NCI-H748 treated with DMSO at 0.1 percent for 48 hours (cell line): ENCODE measurements around the gene MCFD2.

Experiments used
- DNase-seq: peaks from one replicate; lab custom pipeline; 2025; lab: John Stamatoyannopoulos, UW

The MCFD2 gene

GRCh38 chr2:46915281-46915810, at the start of gene MCFD2:
TSS of gene MCFD2 (minus strand) at chr2:46915806. CDS start at chr2:46909171, 6,635 bp downstream.
- DNase-seq: no peak

- no peak for DNase-seq
Observed at GRCh38 chr2:46964835-46965560, 49.4 kb upstream of the MCFD2 start.

- DNase-seq: no peak
Observed at GRCh38 chr2:46963941-46964673, 48.5 kb upstream of the MCFD2 start.

- DNase-seq: no peak
Observed at GRCh38 chr2:46963210-46963609, 47.6 kb upstream of the MCFD2 start.

GRCh38 chr2:46962751-46963150, 47.1 kb upstream of the MCFD2 start:
- no peak for DNase-seq

GRCh38 chr2:46960618-46961017, 45.0 kb upstream of the MCFD2 start:
- DNase-seq: no peak

- no peak for DNase-seq
Observed at GRCh38 chr2:46958431-46959017, 42.9 kb upstream of the MCFD2 start.

GRCh38 chr2:46956981-46957531, 41.5 kb upstream of the MCFD2 start:
- DNase-seq: no peak

GRCh38 chr2:46955764-46956163, 40.2 kb upstream of the MCFD2 start:
- no peak for DNase-seq

GRCh38 chr2:46954951-46955571, 39.5 kb upstream of the MCFD2 start:
- DNase-seq: no peak

GRCh38 chr2:46952171-46952570, 36.6 kb upstream of the MCFD2 start:
- DNase-seq: no peak

- no peak for DNase-seq
Observed at GRCh38 chr2:46951290-46952064, 35.9 kb upstream of the MCFD2 start.

- no peak for DNase-seq
Observed at GRCh38 chr2:46950314-46950713, 34.7 kb upstream of the MCFD2 start.

- no peak for DNase-seq
Observed at GRCh38 chr2:46947841-46948240, 32.2 kb upstream of the MCFD2 start.

- DNase-seq: no peak
Observed at GRCh38 chr2:46945671-46946070, 30.1 kb upstream of the MCFD2 start.

- DNase-seq: no peak
Observed at GRCh38 chr2:46943881-46944798, 28.5 kb upstream of the MCFD2 start.

- no peak for DNase-seq
Observed at GRCh38 chr2:46942891-46943626, 27.5 kb upstream of the MCFD2 start.

- peak; percentile 3 for DNase-seq
Observed at GRCh38 chr2:46942143-46942526, 26.5 kb upstream of the MCFD2 start.

- DNase-seq: no peak
Observed at GRCh38 chr2:46939626-46940359, 24.2 kb upstream of the MCFD2 start.
